Neural progenitor cell (in vitro differentiated cells): ENCODE data around the gene BUB1B. TPM values are rescaled to one million over a fixed set of nuclear protein-coding genes. Genes with fewer than 3 reads are reported as not detected.
"Not testable (repeated sequence)": the region's sequence is repeated elsewhere in the genome, so short reads cannot be mapped to it uniquely, and the experiment has no call there.

Experiments used
- DNase-seq: peaks from one replicate; pipeline ENCODE4 v3.0.0-alpha.2; 2016; ENCODE audit warnings: low spot score
- H2AFZ ChIP-seq: fragments of 200-600 bp; sonication (generic); replicated peaks from 2 replicates; pipeline ENCODE4 v1.6.1; 2016; ENCODE audit warnings: antibody characterized with exemption
- H3F3A ChIP-seq: fragments of 200-600 bp; sonication (generic); 2 replicates; pipeline ENCODE4 v1.6.1; 2016; ENCODE audit warnings: antibody characterized with exemption, low read depth
- H3K27ac ChIP-seq: fragments of 200-600 bp; sonication (generic); 2 replicates; pipeline ENCODE4 v1.5.1; 2016; ENCODE audit warnings: mild to moderate bottlenecking
- H3K27me3 ChIP-seq: fragments of 200-600 bp; sonication (generic); 2 replicates; pipeline ENCODE4 v1.6.1; 2016; ENCODE audit warnings: mild to moderate bottlenecking, moderate library complexity
- H3K36me3 ChIP-seq: fragments of 200-600 bp; sonication (generic); 2 replicates; pipeline ENCODE4 v1.5.1; 2016
- H3K4me1 ChIP-seq: fragments of 200-600 bp; sonication (generic); 2 replicates; pipeline ENCODE4 v1.6.1; 2016; ENCODE audit warnings: mixed run types
- H3K4me2 ChIP-seq: fragments of 200-600 bp; sonication (generic); 2 replicates; pipeline ENCODE4 v1.6.1; 2016
- H3K4me3 ChIP-seq: fragments of 200-600 bp; sonication (generic); 2 replicates; pipeline ENCODE4 v1.5.1; 2016
- H3K79me2 ChIP-seq: fragments of 200-600 bp; sonication (generic); 2 replicates; pipeline ENCODE4 v1.6.1; 2016; ENCODE audit warnings: low read depth
- H3K9ac ChIP-seq: fragments of 200-600 bp; sonication (generic); 2 replicates; pipeline ENCODE4 v1.6.1; 2016
- H3K9me3 ChIP-seq: fragments of 200-600 bp; sonication (generic); 2 replicates; pipeline ENCODE4 v1.5.1; 2016; ENCODE audit warnings: low read depth
- H4K20me1 ChIP-seq: fragments of 200-600 bp; sonication (generic); 2 replicates; pipeline ENCODE4 v1.6.1; 2016; ENCODE audit warnings: low read depth
- H3K27ac Mint-ChIP-seq: 3 replicates; pipeline ENCODE4 v1.8.0; 2021; ENCODE audit warnings: mixed read lengths
- H3K27me3 Mint-ChIP-seq: 2 replicates; pipeline ENCODE4 v1.8.0; 2022; ENCODE audit warnings: low read depth, mild to moderate bottlenecking, inconsistent platforms, moderate library complexity, mixed read lengths; ENCODE audit not compliant: insufficient read depth
- H3K36me3 Mint-ChIP-seq: 3 replicates; pipeline ENCODE4 v1.8.0; 2021; ENCODE audit warnings: mixed read lengths
- H3K4me1 Mint-ChIP-seq: 3 replicates; pipeline ENCODE4 v1.8.0; 2021; ENCODE audit warnings: mixed read lengths
- H3K4me3 Mint-ChIP-seq: 3 replicates; pipeline ENCODE4 v1.8.0; 2021; ENCODE audit warnings: mild to moderate bottlenecking, moderate library complexity, mixed read lengths
- H3K9me3 Mint-ChIP-seq: 3 replicates; pipeline ENCODE4 v1.8.0; 2020; ENCODE audit warnings: mixed read lengths
- EZH2 ChIP-seq: fragments of 200-600 bp; sonication (generic); IDR thresholded peaks from 2 replicates; pipeline ENCODE4 v1.6.1; 2017; ENCODE audit warnings: antibody characterized with exemption, mild to moderate bottlenecking, moderate library complexity
- EZH2phosphoT487 ChIP-seq: fragments of 200-600 bp; sonication (generic); IDR thresholded peaks from 2 replicates; pipeline ENCODE4 v1.6.1; 2017; ENCODE audit warnings: antibody characterized with exemption
- total RNA-seq: library from RNA; depleted of rRNA; stranded (reverse); fragments of >200 nt; gene quantifications from 2 replicates; pipeline ENCODE4 v1.2.3, GENCODE V29; 2015; ENCODE audit warnings: low replicate concordance
- TF ChIP-seq, protein P1 (sequence below): fragments of 200-600 bp; sonication (generic); IDR thresholded peaks from 2 replicates; pipeline ENCODE4 v1.5.1; 2017; ENCODE audit warnings: antibody characterized with exemption, mild to moderate bottlenecking

Gene BUB1B
- total RNA-seq, 1 donor from 2014 or later: 167 TPM

DNA sequence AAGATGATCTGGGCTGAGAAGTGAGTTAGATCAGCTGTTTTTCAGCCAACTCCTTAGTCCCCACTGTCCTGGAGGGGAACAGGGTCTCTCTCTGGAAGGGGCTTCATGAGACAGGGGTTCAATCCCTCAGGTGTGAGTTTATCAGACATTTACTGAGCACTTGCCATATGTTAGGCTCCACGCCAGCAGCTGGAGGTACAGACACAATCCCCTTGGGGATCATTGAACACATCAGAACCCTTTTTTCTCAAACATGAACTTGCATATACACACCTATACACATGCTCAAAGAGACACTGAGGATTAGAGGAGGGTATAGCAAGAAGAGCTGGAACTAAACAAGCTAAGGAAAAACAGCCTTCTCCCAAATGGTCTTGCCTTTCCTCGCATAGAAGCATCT is 46.7 kb upstream of the BUB1B start:
- H3K79me2 ChIP-seq: no peaks in the 10 kb centered on the region
- H3K4me3 ChIP-seq: no peak overlapping the region
- H3K27me3 Mint-ChIP-seq: peaks cover 28% of the 10 kb centered on the region
- TF ChIP-seq EZH2: no peak
- no peak for TF ChIP-seq EZH2phosphoT487
- TF ChIP-seq, protein P1, sequence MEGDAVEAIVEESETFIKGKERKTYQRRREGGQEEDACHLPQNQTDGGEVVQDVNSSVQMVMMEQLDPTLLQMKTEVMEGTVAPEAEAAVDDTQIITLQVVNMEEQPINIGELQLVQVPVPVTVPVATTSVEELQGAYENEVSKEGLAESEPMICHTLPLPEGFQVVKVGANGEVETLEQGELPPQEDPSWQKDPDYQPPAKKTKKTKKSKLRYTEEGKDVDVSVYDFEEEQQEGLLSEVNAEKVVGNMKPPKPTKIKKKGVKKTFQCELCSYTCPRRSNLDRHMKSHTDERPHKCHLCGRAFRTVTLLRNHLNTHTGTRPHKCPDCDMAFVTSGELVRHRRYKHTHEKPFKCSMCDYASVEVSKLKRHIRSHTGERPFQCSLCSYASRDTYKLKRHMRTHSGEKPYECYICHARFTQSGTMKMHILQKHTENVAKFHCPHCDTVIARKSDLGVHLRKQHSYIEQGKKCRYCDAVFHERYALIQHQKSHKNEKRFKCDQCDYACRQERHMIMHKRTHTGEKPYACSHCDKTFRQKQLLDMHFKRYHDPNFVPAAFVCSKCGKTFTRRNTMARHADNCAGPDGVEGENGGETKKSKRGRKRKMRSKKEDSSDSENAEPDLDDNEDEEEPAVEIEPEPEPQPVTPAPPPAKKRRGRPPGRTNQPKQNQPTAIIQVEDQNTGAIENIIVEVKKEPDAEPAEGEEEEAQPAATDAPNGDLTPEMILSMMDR: no peak
- H3K27ac Mint-ChIP-seq: no peak overlapping the region
- no peaks in the 10 kb centered on the region for H3K9me3 ChIP-seq
- H3K27me3 ChIP-seq: peaks cover 31% of the 10 kb centered on the region
- no peak for DNase-seq
- H3K36me3 Mint-ChIP-seq: no peaks in the 10 kb centered on the region
- no peak overlapping the region for H3K4me3 Mint-ChIP-seq
- H3K4me2 ChIP-seq: no peak overlapping the region
- H3F3A ChIP-seq: peaks cover 30% of the 10 kb centered on the region
- peaks cover 59% of the 10 kb centered on the region for H3K4me1 Mint-ChIP-seq
- H3K36me3 ChIP-seq: no peaks in the 10 kb centered on the region
- peaks cover 14% of the 10 kb centered on the region for H4K20me1 ChIP-seq
- no peak overlapping the region for H3K27ac ChIP-seq
- no peak overlapping the region for H3K9ac ChIP-seq
- H3K4me1 ChIP-seq: peaks cover 26% of the 10 kb centered on the region
- H2AFZ ChIP-seq: no peak overlapping the region
- no peaks in the 10 kb centered on the region for H3K9me3 Mint-ChIP-seq

DNA sequence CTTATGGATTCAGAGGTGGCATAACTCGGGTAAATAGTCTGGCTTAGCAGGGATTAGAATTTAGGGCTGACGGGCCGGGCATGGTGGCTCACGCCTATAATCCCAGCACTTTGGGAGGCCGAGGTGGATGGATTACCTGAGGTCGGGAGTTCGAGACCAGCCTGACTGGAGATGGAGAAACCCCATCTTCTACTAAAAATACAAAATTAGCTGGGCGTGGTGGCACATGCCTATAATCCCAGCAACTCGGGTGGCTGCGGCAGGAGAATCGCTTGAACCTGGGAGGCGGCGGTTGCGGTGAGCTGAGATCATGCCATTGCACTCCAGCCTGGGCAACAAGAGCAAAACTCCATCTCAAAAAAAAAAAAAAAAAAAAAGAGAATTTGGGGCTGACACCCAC is 45.8 kb upstream of the BUB1B start:
- H3K9me3 Mint-ChIP-seq, DNase-seq, H3K4me3 Mint-ChIP-seq, H3K4me3 ChIP-seq, H3K27ac ChIP-seq, H3K36me3 Mint-ChIP-seq, H2AFZ ChIP-seq, H3K27ac Mint-ChIP-seq, H3K4me2 ChIP-seq, H3K36me3 ChIP-seq, H3K9ac ChIP-seq, H3K9me3 ChIP-seq, H3K79me2 ChIP-seq: not testable (repeated sequence)
- Histone ChIP-seq H3K27me3 (peaks cover 25% of the 10 kb centered on the region), H3F3A (peaks cover 25% of the 10 kb centered on the region), H3K4me1 (peaks cover 22% of the 10 kb centered on the region), H4K20me1 (peaks cover 14% of the 10 kb centered on the region)
- Mint-ChIP-seq H3K4me1 (peaks cover 52% of the 10 kb centered on the region), H3K27me3 (peaks cover 28% of the 10 kb centered on the region)

DNA sequence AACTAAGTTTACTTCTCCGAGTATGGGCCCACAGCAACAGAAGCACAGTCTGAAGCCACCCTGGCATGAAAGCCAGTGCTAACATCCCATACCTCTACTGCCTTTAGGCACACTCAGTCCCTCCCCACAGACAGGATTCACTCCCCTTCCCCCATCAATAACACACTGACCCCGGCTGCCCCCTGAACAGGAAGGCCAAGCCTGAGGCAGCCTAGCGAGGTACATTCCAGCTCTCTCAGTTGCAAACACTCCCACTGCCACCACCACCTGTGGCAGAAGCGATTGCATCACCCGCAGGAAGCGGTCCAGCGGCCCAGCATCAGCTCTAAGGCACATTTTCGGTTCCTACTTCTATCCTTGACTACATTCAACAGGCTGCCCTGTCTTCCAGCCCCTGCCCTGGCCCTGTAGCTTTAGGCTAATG is 45.2 kb upstream of the BUB1B start:
- no peak overlapping the region for H3K27ac ChIP-seq
- no peaks in the 10 kb centered on the region for H3K36me3 ChIP-seq
- peaks cover 22% of the 10 kb centered on the region for H3K4me1 ChIP-seq
- H3K9me3 Mint-ChIP-seq: no peaks in the 10 kb centered on the region
- H3K36me3 Mint-ChIP-seq: no peaks in the 10 kb centered on the region
- H3K27me3 ChIP-seq: peaks cover 20% of the 10 kb centered on the region
- H3K4me2 ChIP-seq: no peak overlapping the region
- peaks cover 14% of the 10 kb centered on the region for H4K20me1 ChIP-seq
- H3K4me1 Mint-ChIP-seq: peaks cover 47% of the 10 kb centered on the region
- H3K9me3 ChIP-seq: no peaks in the 10 kb centered on the region
- H3K27me3 Mint-ChIP-seq: peaks cover 28% of the 10 kb centered on the region
- peaks cover 20% of the 10 kb centered on the region for H3F3A ChIP-seq
- no peak for DNase-seq
- H3K4me3 Mint-ChIP-seq: no peak overlapping the region
- H3K27ac Mint-ChIP-seq: peak overlapping the region; percentile 95
- H2AFZ ChIP-seq: no peak overlapping the region
- no peak overlapping the region for H3K4me3 ChIP-seq
- H3K79me2 ChIP-seq: no peaks in the 10 kb centered on the region
- H3K9ac ChIP-seq: no peak overlapping the region
- no peak for TF ChIP-seq EZH2phosphoT487
- TF ChIP-seq, protein P1: no peak
- no peak for TF ChIP-seq EZH2

DNA sequence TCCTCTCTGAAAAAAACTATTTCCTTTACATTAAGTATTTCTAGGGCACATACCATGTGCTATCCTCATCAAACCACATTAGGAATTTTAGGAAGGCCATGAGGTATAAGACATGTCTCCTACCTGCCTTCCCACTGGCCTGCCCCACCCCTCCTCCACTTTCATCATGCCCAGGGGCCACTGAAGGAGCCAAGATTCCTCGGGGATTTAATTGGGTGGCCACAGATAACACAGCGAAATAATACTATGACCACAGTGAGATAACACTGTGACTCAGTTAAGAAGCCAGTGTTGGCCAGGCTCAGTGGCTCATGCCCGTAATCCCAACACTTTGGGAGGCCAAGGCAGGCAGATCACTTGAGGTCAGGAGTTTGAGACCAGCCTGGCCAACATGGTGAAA is 42.4 kb upstream of the BUB1B start:
- Histone ChIP-seq H3K9ac (no peak overlapping the region), H3K4me2 (no peak overlapping the region), H3F3A (no peaks in the 10 kb centered on the region), H3K4me1 (peaks cover 11% of the 10 kb centered on the region), H3K79me2 (no peaks in the 10 kb centered on the region), H3K4me3 (no peak overlapping the region), H4K20me1 (no peaks in the 10 kb centered on the region), H3K36me3 (no peaks in the 10 kb centered on the region), H3K27ac (no peak overlapping the region), H3K9me3 (no peaks in the 10 kb centered on the region), H2AFZ (no peak overlapping the region), H3K27me3 (peaks cover 15% of the 10 kb centered on the region)
- peaks cover 22% of the 10 kb centered on the region for H3K27me3 Mint-ChIP-seq
- no peak for DNase-seq
- TF ChIP-seq, protein P1: no peak
- TF ChIP-seq EZH2: no peak
- no peak for TF ChIP-seq EZH2phosphoT487
- no peaks in the 10 kb centered on the region for H3K36me3 Mint-ChIP-seq
- H3K27ac Mint-ChIP-seq: no peak overlapping the region
- no peak overlapping the region for H3K4me3 Mint-ChIP-seq
- H3K9me3 Mint-ChIP-seq: no peaks in the 10 kb centered on the region
- peaks cover 34% of the 10 kb centered on the region for H3K4me1 Mint-ChIP-seq
